HL-60 (cell line): ENCODE measurements around the gene FILIP1L.

ENCODE experiments used
- DNase-seq, 2 experiments: peaks; one replicate each; pipeline ENCODE4 v3.0.0-alpha.2; 2010 to 2020; ENCODE audit warnings: low read depth in 1 of 2, low spot score in 1 of 2
- H3K27ac ChIP-seq: fragments of 250-450 bp; sonication (Bioruptor Pico); replicated peaks from 2 replicates; pipeline ENCODE4 v1.5.1; 2020; ENCODE audit warnings: mild to moderate bottlenecking, moderate library complexity
- H3K27me3 ChIP-seq: fragments of 250-450 bp; sonication (Bioruptor Pico); 2 replicates; pipeline ENCODE4 v1.5.1; 2021; ENCODE audit warnings: mild to moderate bottlenecking, moderate library complexity; ENCODE audit not compliant: insufficient read depth, poor library complexity, severe bottlenecking
- H3K4me3 ChIP-seq: replicated peaks from 2 replicates; pipeline ENCODE4 v1.5.1; 2011; ENCODE audit warnings: mild to moderate bottlenecking, control low read depth, low read length; ENCODE audit not compliant: insufficient read depth
- GABPA ChIP-seq: IDR thresholded peaks from 2 replicates; pipeline ENCODE4 v1.6.1; 2012; ENCODE audit warnings: low read depth
- POLR2AphosphoS5 ChIP-seq: IDR thresholded peaks from 2 replicates; pipeline ENCODE4 v1.6.1; 2012; ENCODE audit warnings: low read depth
- SPI1 ChIP-seq: IDR thresholded peaks from 2 replicates; pipeline ENCODE4 v1.6.1; 2012; ENCODE audit warnings: low read depth, mild to moderate bottlenecking, borderline replicate concordance
- TF ChIP-seq, protein P1 (sequence below): IDR thresholded peaks from one replicate; pipeline ENCODE4 v1.5.1; 2011; ENCODE audit warnings: low read length, control low read depth, inconsistent platforms; ENCODE audit not compliant: insufficient read depth
- TF ChIP-seq, protein P2 (sequence below): IDR thresholded peaks from 2 replicates; pipeline ENCODE4 v1.6.1; 2012; ENCODE audit warnings: low read depth; ENCODE audit not compliant: insufficient replicate concordance

FILIP1L gene

DNA sequence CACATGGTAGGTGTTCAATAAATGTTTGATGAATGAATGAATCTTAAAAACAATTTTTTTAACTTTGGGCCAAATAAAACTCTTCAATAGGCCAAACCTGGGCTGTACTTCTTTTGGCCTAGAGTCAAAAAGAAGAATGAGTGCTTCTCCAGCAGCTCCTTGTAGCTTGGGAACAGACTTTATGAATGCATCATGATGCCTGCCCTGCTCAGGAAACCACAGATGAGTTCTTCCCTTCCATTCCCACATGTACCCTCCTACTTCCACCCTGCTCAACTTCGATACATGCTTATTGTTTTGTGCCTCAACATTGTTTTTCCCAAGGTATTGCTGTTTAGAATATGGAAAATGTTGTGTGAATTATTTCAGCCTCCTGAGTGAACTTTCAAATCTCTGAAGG, 87.0 kb downstream of the FILIP1L start:
- TF ChIP-seq GABPA (no peak), SPI1 (no peak), POLR2AphosphoS5 (no peak)
- TF ChIP-seq, protein P1, sequence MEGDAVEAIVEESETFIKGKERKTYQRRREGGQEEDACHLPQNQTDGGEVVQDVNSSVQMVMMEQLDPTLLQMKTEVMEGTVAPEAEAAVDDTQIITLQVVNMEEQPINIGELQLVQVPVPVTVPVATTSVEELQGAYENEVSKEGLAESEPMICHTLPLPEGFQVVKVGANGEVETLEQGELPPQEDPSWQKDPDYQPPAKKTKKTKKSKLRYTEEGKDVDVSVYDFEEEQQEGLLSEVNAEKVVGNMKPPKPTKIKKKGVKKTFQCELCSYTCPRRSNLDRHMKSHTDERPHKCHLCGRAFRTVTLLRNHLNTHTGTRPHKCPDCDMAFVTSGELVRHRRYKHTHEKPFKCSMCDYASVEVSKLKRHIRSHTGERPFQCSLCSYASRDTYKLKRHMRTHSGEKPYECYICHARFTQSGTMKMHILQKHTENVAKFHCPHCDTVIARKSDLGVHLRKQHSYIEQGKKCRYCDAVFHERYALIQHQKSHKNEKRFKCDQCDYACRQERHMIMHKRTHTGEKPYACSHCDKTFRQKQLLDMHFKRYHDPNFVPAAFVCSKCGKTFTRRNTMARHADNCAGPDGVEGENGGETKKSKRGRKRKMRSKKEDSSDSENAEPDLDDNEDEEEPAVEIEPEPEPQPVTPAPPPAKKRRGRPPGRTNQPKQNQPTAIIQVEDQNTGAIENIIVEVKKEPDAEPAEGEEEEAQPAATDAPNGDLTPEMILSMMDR, result no peak
- TF ChIP-seq, protein P2, sequence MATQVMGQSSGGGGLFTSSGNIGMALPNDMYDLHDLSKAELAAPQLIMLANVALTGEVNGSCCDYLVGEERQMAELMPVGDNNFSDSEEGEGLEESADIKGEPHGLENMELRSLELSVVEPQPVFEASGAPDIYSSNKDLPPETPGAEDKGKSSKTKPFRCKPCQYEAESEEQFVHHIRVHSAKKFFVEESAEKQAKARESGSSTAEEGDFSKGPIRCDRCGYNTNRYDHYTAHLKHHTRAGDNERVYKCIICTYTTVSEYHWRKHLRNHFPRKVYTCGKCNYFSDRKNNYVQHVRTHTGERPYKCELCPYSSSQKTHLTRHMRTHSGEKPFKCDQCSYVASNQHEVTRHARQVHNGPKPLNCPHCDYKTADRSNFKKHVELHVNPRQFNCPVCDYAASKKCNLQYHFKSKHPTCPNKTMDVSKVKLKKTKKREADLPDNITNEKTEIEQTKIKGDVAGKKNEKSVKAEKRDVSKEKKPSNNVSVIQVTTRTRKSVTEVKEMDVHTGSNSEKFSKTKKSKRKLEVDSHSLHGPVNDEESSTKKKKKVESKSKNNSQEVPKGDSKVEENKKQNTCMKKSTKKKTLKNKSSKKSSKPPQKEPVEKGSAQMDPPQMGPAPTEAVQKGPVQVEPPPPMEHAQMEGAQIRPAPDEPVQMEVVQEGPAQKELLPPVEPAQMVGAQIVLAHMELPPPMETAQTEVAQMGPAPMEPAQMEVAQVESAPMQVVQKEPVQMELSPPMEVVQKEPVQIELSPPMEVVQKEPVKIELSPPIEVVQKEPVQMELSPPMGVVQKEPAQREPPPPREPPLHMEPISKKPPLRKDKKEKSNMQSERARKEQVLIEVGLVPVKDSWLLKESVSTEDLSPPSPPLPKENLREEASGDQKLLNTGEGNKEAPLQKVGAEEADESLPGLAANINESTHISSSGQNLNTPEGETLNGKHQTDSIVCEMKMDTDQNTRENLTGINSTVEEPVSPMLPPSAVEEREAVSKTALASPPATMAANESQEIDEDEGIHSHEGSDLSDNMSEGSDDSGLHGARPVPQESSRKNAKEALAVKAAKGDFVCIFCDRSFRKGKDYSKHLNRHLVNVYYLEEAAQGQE, result no peak

DNA sequence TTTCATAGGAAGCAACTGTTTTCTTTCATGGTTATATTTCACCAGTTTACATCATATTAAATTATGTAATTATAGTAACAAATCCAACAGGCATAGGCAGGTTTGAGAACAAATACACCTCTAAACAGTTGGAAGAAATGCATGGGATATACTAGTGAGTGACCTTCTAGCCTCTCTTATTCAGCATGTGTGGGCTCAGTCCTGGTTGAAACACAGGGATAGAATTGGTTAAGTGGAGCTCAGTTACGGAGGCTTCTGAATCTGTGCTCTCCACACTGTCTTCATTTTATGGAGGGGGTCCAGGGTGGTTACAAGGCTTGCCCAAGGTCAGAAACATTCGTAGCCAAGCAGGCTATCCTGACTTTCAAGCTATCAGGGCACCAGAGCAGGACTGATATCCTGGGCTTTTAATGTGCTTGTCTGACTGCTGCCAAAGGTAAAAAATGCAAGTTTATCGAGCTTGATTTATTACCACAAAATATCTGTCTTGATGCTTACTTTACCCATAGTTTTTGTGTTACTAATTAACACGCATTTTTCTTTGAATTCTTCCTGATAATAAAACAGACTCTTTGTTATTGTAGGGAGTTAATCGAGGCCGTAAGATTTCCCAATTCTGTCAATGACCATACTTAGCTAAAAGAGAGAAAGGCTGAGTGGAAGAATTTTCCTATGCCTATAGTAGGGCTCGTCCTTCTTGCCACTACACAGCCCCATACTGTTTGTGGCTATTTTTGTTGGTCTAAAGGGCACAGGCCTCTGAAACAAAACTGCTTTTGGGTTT, 89.6 kb downstream of the FILIP1L start:
- Histone ChIP-seq H3K4me3 (no peak overlapping the region), H3K27me3 (no peaks in the 10 kb centered on the region), H3K27ac (no peak overlapping the region)
- no peak for DNase-seq
- no peak for TF ChIP-seq GABPA
- no peak for TF ChIP-seq SPI1
- no peak for TF ChIP-seq POLR2AphosphoS5
- TF ChIP-seq, protein P2, result no peak
- TF ChIP-seq, protein P1, result no peak

More for the DNA sequence above, 87.0 kb downstream of the FILIP1L start:
- no peak overlapping the region for H3K4me3 ChIP-seq
- DNase-seq, result no peak
- no peaks in the 10 kb centered on the region for H3K27me3 ChIP-seq
- H3K27ac ChIP-seq, result no peak overlapping the region

DNA sequence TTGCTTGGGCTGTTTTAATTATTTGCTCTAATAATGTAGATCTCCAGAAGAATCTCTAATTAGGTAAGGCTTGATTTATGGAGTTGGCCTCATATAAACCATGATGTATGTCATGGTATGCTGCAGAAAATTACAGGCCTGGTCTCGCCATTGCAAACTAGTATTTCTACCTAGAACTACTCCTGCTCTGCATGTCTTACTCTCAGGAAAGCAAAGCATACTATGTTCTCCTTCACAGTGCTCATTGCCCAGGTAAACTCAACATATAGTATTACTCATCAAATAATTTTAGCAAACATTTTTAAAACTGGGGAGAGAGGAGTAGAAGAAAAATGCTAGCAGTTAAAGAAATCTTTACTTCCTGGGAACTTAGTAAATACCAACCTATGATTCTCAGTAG, 90.7 kb downstream of the FILIP1L start:
- TF ChIP-seq POLR2AphosphoS5 (no peak), SPI1 (no peak), GABPA (no peak)
- TF ChIP-seq, protein P1, result no peak
- TF ChIP-seq, protein P2, result no peak
- Histone ChIP-seq H3K4me3 (no peak overlapping the region), H3K27ac (no peak overlapping the region), H3K27me3 (no peaks in the 10 kb centered on the region)
- no peak for DNase-seq
